NB4 (cell line): ENCODE results near the gene MACROD2.

ENCODE experiments used
- CTCF ChIP-seq: IDR thresholded peaks from one replicate; pipeline ENCODE4 v1.5.1; 2012; ENCODE audit warnings: low read depth, low read length
- MAX ChIP-seq: IDR thresholded peaks from 2 replicates; pipeline ENCODE4 v1.6.1; 2011; ENCODE audit warnings: low read depth, low read length
- MYC ChIP-seq: IDR thresholded peaks from 2 replicates; pipeline ENCODE4 v1.6.1; 2011; ENCODE audit warnings: low read depth, low read length
- POLR2A ChIP-seq: IDR thresholded peaks from 2 replicates; pipeline ENCODE4 v1.6.1; 2011; ENCODE audit warnings: mild to moderate bottlenecking; ENCODE audit not compliant: insufficient read length; ENCODE audit errors: extremely low read depth

- no peak for TF ChIP-seq CTCF
- TF ChIP-seq MYC: no peak
- TF ChIP-seq POLR2A: no peak
- no peak for TF ChIP-seq MAX
Measured at GRCh38 chr20:14051454-14051853, 56.1 kb downstream of the MACROD2 start.
